NCI-H510A treated with DMSO at 0.1 percent for 48 hours (cell line): ENCODE data around the gene TMEM259.
"Not testable (repeated sequence)": the region's sequence is repeated elsewhere in the genome, so short reads cannot be mapped to it uniquely, and the experiment has no call there.

Experiments used
- DNase-seq: peaks from one replicate; lab custom pipeline; 2025; lab: John Stamatoyannopoulos, UW

The TMEM259 gene

GRCh38 chr19:1039646-1040475, 18.9 kb upstream of the TMEM259 start, which contains the start of gene ABCA7:
ABCA7 (plus strand) TSS chr19:1040107; CDS start chr19:1041362, 1,255 bp downstream.
- peak; percentile 90 for DNase-seq

- DNase-seq: no peak
These were observed 18.2 kb upstream of the TMEM259 start for GRCh38 chr19:1038978-1039645.

GRCh38 chr19:1037621-1038064, 16.7 kb upstream of the TMEM259 start:
- no peak for DNase-seq

GRCh38 chr19:1035998-1036621, 15.2 kb upstream of the TMEM259 start:
- no peak for DNase-seq

- no peak for DNase-seq
These were observed 11.4 kb upstream of the TMEM259 start for GRCh38 chr19:1032264-1032867.

- DNase-seq: no peak
These were observed 7.4 kb upstream of the TMEM259 start for GRCh38 chr19:1028062-1028926.

GRCh38 chr19:1027650-1028061, 6.7 kb upstream of the TMEM259 start:
- DNase-seq: no peak

GRCh38 chr19:1026783-1027649, 6.1 kb upstream of the TMEM259 start:
- no peak for DNase-seq

GRCh38 chr19:1025960-1026782, 5.2 kb upstream of the TMEM259 start, which contains the start of gene CNN2:
CNN2 (plus strand) TSS chr19:1026608; CDS start chr19:1026662, 54 bp downstream.
- DNase-seq: no peak

- not testable (repeated sequence) for DNase-seq
These were observed 4.2 kb upstream of the TMEM259 start for GRCh38 chr19:1025080-1025479.

- DNase-seq: not testable (repeated sequence)
These were observed 2.9 kb upstream of the TMEM259 start for GRCh38 chr19:1023883-1024188.

GRCh38 chr19:1019980-1020867, 699 bp downstream of the TMEM259 start:
- DNase-seq: no peak

- no peak for DNase-seq
These were observed 1.3 kb downstream of the TMEM259 start for GRCh38 chr19:1019616-1019961.

GRCh38 chr19:1018932-1019615, 1.8 kb downstream of the TMEM259 start:
- DNase-seq: no peak

- no peak for DNase-seq
These were observed 2.5 kb downstream of the TMEM259 start for GRCh38 chr19:1018393-1018792.

- no peak for DNase-seq
These were observed 3.0 kb downstream of the TMEM259 start for GRCh38 chr19:1017906-1018305.

GRCh38 chr19:1017115-1017905, 3.6 kb downstream of the TMEM259 start:
- no peak for DNase-seq
